IPS-18a (cell line): ENCODE results near the gene TELO2.

Source experiments
- H3K27ac ChIP-seq: one replicate; pipeline ENCODE4 v1.5.1; 2013; ENCODE audit warnings: low read length
- H3K27me3 ChIP-seq: one replicate; pipeline ENCODE4 v1.6.1; 2013; ENCODE audit warnings: mild to moderate bottlenecking, low read length; ENCODE audit not compliant: control insufficient read depth, insufficient read depth
- H3K36me3 ChIP-seq: one replicate; pipeline ENCODE4 v1.6.1; 2013; ENCODE audit warnings: low read depth, low read length; ENCODE audit not compliant: control insufficient read depth
- H3K4me1 ChIP-seq: one replicate; pipeline ENCODE4 v1.6.1; 2013; ENCODE audit warnings: low read depth, low read length; ENCODE audit not compliant: control insufficient read depth
- H3K4me3 ChIP-seq: one replicate; pipeline ENCODE4 v1.5.1; 2013; ENCODE audit warnings: low read length
- H3K9ac ChIP-seq: one replicate; pipeline ENCODE4 v1.6.1; 2013; ENCODE audit warnings: mild to moderate bottlenecking, low read length, moderate library complexity
- H3K9me3 ChIP-seq: one replicate; pipeline ENCODE4 v1.6.1; 2013; ENCODE audit warnings: low read depth, low read length; ENCODE audit not compliant: control insufficient read depth

Gene TELO2

DNA sequence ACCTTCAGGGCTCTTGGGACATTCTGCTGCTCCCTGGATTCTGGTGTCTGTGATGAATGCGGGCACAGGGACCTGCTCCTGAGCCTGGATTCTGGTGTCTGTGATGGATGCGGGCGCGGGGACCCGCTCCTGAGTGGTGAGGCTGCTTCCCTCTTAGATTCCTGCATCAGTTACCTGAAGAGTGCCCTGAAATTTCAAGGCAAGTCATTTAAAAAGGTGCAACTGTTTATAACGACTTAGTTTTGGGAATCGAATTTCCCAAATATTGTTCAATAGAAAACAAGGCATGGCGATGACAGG lies 47.3 kb downstream of the TELO2 start:
- no peaks in the 10 kb centered on the region for H3K9me3 ChIP-seq
- H3K27ac ChIP-seq: no peak overlapping the region
- H3K27me3 ChIP-seq: no peaks in the 10 kb centered on the region
- H3K9ac ChIP-seq: no peak overlapping the region
- H3K36me3 ChIP-seq: no peaks in the 10 kb centered on the region
- H3K4me3 ChIP-seq: no peak overlapping the region
- H3K4me1 ChIP-seq: no peaks in the 10 kb centered on the region

DNA sequence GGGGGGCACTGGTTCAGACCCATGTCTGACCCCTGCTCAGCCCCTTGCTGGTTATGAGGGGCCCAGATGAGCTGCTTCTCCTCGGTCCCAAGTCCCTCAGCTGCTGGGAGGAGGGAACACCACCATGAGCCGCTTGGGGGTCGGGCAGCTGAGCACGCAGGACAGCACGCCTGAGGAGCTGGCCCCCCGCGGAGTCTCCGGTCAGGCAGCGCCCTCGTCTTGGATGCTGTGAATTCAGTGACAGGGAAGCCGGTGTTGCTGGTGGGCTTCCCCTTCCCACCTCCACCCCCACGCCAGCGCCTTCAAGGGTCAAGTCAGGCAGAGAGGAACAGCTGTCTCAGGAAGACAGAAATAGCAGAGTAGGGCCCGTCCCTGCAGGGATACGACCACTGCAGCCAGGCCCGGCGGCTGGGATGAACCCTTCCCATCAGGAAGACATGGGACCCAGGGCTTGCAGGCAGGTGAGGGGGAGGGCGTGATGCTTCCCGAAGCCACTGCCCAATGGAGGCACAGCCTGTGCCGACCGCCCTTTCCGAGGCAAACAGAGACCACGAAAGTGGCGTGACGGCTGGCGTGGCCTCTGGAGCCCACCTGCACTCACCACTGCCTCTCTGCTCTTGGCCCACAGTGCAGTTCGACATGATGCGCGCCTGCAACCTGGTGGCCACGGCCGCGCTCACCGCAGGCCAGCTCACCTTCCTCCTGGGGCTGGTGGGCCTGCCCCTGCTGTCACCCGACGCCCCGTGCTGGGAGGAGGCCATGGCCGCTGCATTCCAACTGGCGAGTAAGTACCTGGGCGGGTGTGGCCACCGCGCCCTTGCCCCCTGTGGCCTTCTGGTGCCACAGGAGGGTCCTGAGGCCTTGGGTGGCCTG lies 48.4 kb downstream of the TELO2 start:
- Histone ChIP-seq H3K27me3 (no peaks in the 10 kb centered on the region), H3K4me3 (no peak overlapping the region), H3K9me3 (no peaks in the 10 kb centered on the region), H3K9ac (no peak overlapping the region), H3K27ac (no peak overlapping the region), H3K36me3 (no peaks in the 10 kb centered on the region), H3K4me1 (no peaks in the 10 kb centered on the region)

DNA sequence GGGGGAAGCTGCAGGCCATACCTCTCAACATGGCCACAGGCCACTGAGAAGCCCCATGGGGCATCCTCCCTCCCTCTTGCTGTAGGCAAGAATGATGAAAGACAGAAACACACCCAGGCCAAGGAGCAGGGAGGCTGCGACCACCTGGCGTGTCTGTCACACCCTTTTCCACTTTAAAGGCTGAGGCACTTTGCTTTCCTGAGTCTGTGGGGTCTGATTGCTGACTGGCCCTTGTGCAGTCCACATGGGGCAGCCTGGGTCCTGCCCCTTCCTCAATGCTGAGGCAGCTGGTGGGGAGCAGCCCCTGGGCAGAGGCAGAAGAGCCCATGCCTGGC lies 49.0 kb downstream of the TELO2 start:
- no peaks in the 10 kb centered on the region for H3K36me3 ChIP-seq
- H3K9me3 ChIP-seq: no peaks in the 10 kb centered on the region
- H3K27ac ChIP-seq: no peak overlapping the region
- H3K9ac ChIP-seq: no peak overlapping the region
- no peaks in the 10 kb centered on the region for H3K4me1 ChIP-seq
- no peak overlapping the region for H3K4me3 ChIP-seq
- no peaks in the 10 kb centered on the region for H3K27me3 ChIP-seq

DNA sequence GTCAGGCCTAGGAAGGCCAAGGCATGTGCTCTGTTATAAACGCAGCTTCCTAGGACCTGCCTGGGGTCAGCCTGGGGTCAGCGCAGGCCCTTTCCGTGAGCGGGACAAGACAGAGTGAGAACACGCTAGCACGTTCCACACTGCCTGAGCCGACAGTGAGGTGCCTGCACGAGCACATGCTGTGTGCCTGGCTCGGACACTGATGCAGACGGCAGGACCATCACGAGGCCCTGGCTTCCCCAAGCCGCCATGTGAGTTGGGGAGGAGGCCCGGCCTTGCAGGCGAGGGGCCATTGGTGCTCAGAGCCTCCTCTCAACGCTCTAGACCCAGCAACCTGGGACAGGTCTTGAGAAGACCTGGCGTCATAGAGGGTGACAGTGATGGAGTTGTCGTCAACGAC lies 49.4 kb downstream of the TELO2 start:
- H3K9ac ChIP-seq: no peak overlapping the region
- no peak overlapping the region for H3K4me3 ChIP-seq
- H3K36me3 ChIP-seq: no peaks in the 10 kb centered on the region
- no peaks in the 10 kb centered on the region for H3K9me3 ChIP-seq
- no peak overlapping the region for H3K27ac ChIP-seq
- H3K4me1 ChIP-seq: no peaks in the 10 kb centered on the region
- H3K27me3 ChIP-seq: no peaks in the 10 kb centered on the region

DNA sequence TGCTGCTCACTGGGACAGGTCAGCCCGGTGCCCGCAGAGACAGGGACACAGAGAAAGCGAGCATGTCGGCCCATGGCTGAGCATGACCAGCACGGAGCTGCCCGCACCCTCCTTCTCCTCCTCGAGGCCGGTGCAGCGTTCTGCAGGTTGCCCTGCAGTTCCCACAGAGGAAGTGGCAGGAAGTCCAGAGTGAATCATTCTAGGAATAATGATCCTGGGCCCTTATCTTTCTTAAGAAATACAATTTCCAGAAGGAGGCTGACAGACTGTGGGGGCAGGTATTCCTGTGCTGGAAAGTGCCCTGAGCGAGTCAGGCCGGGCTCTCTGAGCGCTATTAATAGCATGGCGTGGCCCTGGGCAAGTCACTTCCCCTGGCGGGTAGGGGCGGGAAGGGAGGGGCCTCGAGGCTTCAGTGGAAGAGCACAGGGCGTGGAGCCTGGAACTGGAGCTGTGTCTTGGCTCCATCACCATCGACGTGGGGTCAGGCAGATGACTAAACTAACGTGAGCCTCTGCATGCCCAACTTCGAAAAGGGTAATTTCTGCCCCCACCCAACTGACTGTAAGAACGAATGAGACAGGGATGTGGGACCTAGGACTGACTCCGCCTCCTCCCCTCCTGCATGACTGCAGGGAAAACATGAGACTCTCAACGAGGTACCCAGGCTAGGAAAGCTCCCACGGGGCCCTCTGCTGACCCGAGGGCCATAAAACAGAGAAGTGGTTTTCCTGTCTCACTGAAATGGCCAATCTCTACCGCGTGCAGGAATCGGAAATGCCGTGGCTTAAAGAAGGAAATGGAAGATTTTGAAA lies 50.1 kb downstream of the TELO2 start:
- H3K4me3 ChIP-seq: no peak overlapping the region
- H3K4me1 ChIP-seq: no peaks in the 10 kb centered on the region
- H3K27me3 ChIP-seq: no peaks in the 10 kb centered on the region
- H3K9ac ChIP-seq: no peak overlapping the region
- no peaks in the 10 kb centered on the region for H3K9me3 ChIP-seq
- no peak overlapping the region for H3K27ac ChIP-seq
- H3K36me3 ChIP-seq: no peaks in the 10 kb centered on the region

DNA sequence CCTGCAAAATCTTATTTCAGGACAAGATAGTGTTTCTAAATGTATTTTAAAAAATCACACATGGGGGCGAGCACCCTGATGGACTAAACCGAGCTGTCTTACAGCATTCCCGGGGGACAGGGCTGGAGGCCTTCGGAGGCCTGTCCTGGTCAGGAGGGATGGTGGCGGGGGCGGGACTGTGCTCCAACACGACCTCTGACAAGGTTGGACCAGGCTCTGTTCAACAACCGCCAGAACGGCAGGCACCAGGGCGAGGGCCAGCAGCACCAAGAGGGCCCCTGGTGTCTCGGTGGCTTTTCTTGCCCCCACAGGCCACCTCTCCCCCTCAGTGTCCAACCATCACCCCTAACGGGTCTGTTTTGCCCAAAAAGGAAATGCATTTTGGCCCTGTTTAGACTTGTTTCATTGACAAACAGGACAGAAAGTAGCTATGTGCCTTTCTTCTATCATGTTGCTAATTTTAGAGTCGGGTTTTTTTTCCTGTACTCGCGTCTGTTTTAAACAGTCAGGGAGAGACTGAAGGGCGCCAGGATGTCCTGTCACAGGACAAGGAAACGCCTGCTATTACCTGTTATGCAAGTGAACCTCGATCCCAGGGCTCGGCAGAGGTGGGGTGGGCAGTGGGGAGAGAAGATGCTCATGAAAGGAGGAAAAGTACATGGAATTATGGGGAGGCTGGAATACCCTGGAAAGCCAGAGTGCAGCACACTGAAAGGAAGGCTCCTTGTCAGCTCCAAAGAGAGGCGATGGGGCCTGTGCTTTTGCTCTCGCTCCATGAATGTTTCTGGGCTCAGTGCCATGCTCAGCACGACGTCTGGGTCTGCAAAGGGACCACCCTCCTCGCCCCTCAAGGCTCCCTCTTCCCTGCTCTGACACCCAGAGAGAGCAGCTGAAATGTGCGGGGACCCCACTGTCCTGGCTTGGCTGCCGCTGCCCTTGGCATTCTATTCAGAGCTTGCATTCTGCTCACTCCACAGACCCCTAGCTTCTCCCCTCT lies 52.2 kb downstream of the TELO2 start:
- Histone ChIP-seq H3K4me3 (no peak overlapping the region), H3K4me1 (no peaks in the 10 kb centered on the region), H3K9me3 (no peaks in the 10 kb centered on the region), H3K9ac (no peak overlapping the region), H3K36me3 (no peaks in the 10 kb centered on the region), H3K27me3 (no peaks in the 10 kb centered on the region), H3K27ac (no peak overlapping the region)

DNA sequence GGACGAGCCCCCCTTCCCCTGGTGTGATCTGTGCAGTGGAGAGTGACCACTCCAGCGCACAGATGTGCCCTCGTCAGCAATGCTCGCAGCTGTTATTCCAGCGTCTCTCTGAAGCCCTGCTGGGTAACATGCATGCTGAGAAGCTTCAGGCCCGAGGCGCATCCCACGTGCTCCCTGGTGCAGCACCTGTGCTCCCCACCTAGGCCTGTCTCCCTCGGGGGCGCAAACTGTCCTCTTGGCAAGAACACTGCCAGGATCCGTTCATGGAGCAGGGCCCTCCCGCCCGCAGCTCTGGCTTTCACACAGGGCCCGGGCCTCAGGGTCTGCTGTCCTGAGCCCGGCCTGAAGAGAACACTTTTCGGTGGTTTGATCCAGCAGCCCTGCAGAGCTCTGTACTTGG lies 53.3 kb downstream of the TELO2 start:
- no peak overlapping the region for H3K9ac ChIP-seq
- no peak overlapping the region for H3K4me3 ChIP-seq
- H3K27ac ChIP-seq: no peak overlapping the region
- H3K27me3 ChIP-seq: no peaks in the 10 kb centered on the region
- no peaks in the 10 kb centered on the region for H3K9me3 ChIP-seq
- H3K36me3 ChIP-seq: no peaks in the 10 kb centered on the region
- no peaks in the 10 kb centered on the region for H3K4me1 ChIP-seq

DNA sequence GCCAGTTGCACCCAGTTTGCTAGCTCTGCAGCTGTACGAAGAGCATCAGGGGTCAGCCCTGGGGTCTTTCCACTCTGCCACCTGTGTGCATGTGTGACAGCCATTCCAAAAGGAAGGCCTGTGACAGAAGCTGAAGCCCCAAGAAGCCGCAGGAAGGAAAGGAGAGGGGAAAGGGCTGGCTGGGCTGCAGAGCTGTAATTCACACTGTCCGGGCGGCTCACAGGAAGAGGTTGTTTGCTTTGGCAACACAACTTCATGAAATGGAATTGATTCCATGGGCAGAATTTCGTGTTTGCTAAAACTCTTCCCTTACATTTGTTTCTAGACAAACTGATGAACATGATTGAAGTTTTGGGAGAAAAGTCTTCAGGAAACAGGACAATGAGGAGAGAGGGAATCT lies 55.1 kb downstream of the TELO2 start:
- Histone ChIP-seq H3K27ac (no peak overlapping the region), H3K36me3 (no peaks in the 10 kb centered on the region), H3K27me3 (no peaks in the 10 kb centered on the region), H3K9me3 (no peaks in the 10 kb centered on the region), H3K9ac (no peak overlapping the region), H3K4me3 (no peak overlapping the region), H3K4me1 (no peaks in the 10 kb centered on the region)

DNA sequence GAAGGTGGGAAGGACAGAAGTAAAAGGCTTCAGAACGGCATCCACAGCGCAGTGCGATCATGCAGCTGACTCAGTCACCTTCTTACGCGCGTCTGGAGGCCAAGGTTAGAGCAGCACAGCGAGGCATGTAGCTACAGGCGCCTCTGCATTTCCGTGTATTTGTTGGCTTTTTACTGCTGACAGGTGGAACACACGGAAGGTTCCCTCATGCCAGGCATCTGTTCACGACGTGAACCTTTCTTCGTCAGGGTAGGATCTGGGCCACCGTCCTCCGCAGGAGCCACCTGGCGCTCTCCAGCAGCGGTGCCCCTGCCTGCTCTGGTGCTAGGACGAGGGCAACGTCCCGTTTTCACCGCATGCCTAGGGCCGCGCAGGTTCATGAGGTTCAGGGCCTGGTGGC lies 55.6 kb downstream of the TELO2 start:
- Histone ChIP-seq H3K4me3 (no peak overlapping the region), H3K9ac (no peak overlapping the region), H3K27ac (no peak overlapping the region), H3K36me3 (no peaks in the 10 kb centered on the region), H3K27me3 (no peaks in the 10 kb centered on the region), H3K9me3 (no peaks in the 10 kb centered on the region), H3K4me1 (no peaks in the 10 kb centered on the region)

DNA sequence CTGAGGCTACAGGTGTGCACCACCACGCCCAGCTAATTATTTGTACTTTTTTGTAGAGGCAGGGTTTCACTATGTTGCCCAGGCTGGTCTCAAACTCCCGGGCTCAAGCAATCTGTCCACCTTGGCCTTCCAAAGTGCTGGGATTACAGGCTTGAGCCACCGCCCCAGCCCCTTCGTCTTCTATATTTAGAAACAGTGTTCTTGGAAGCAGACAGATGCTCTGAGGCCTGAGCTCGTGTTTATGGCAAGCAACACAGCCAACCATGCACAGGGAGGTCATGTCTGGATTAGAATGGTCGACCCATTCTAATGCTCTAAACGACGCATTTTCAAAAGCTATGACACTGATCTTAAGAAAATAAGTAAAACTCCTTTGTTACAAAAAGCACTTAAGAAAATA lies 56.9 kb downstream of the TELO2 start:
- no peaks in the 10 kb centered on the region for H3K27me3 ChIP-seq
- H3K4me3 ChIP-seq: no peak overlapping the region
- H3K9ac ChIP-seq: no peak overlapping the region
- H3K27ac ChIP-seq: no peak overlapping the region
- no peaks in the 10 kb centered on the region for H3K4me1 ChIP-seq
- no peaks in the 10 kb centered on the region for H3K9me3 ChIP-seq
- H3K36me3 ChIP-seq: peaks cover 2% of the 10 kb centered on the region

DNA sequence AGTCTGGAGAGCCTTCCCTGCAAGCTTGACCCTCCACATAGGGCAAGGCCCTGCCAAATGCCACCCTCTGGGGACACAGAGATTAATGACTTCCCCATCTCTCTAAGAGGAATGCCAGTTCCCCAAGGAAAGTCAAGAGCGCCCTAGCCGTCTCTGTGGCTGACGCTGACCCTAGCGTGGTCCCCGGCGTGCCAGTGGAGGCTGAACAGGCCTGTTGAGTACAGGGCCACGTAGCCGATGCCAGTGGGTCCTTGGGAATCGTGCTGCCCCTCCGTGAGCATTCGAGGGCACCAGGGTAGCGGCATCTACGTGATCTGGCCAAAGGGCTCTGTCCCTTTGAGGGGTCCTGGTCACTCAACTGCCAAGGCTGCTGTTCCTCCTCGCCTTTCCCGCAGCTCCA lies 57.5 kb downstream of the TELO2 start:
- no peak overlapping the region for H3K4me3 ChIP-seq
- H3K36me3 ChIP-seq: peaks cover 6% of the 10 kb centered on the region
- H3K4me1 ChIP-seq: no peaks in the 10 kb centered on the region
- no peaks in the 10 kb centered on the region for H3K27me3 ChIP-seq
- H3K9me3 ChIP-seq: no peaks in the 10 kb centered on the region
- H3K9ac ChIP-seq: no peak overlapping the region
- H3K27ac ChIP-seq: no peak overlapping the region
